Ovary (tissue), 3 donors: ENCODE data around the gene DNASE1L3.

Source experiments
- CTCF ChIP-seq, 3 donors: fragments of 450-650 bp in 2 of 3; fragments of 200-600 bp in 1 of 3; IDR thresholded peaks; one replicate each; pipeline versions ENCODE4 v1.5.1 to v1.8.0; 2016 to 2022; ENCODE audit warnings: antibody characterized with exemption in 3 of 3, mild to moderate bottlenecking in 1 of 3
- EP300 ChIP-seq: sonication (generic); formaldehyde crosslinking; IDR thresholded peaks from one replicate; pipeline ENCODE4 v1.6.1; 2017; ENCODE audit warnings: antibody characterized with exemption
- POLR2A ChIP-seq: fragments of 450-650 bp; IDR thresholded peaks from one replicate; pipeline ENCODE4 v1.6.1; 2017; ENCODE audit warnings: antibody characterized with exemption, mild to moderate bottlenecking, moderate library complexity
- donor health status: DM: no; HTN: no; CAD: no.

DNA sequence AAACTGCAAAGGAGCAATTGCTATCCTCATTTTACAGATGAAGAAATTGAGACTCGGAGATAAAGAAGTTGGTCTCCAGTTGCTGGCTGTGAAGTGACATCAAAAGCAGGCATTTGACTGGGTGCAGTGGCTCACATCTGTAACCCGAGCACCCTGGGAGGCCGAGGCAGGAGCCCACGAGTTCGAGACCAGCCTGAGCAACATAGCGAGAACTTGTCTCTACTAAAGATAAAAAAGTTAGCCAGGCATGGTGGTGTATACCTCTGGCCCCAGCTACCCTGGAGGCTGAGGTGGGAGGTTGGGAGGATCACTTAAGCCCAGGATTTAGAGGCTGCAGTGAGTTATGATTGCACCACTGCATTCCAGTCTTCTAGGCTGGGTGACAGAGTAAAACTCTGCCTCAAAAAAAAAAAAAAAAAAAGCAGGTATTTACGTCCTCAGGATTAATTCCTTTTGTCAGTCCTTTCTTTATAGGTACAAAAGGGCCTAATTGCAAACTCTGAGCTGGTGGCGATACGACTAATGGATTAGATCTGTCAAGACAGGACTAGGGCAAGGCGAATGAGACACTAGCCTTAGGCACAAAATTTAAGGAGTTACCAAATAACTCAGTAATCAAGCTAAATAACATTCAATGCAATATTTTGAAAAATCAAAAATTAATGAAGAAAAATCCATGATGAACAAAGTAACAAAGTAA is 5.9 kb upstream of the DNASE1L3 start:
- TF ChIP-seq CTCF (IDR thresholded peaks at IDR 0.05), result no peak
- no peak for TF ChIP-seq EP300
- no peak for TF ChIP-seq POLR2A
